GM21390 (cell line): ENCODE data around the gene CES4A.
A peak's percentile ranks its signal among the peaks of the same experiment; 100 is the strongest.

ENCODE experiments used
- ATAC-seq: cut with Tn5 transposase; IDR thresholded peaks from one replicate; pipeline ENCODE4 v1.9.1; 2021; ENCODE audit not compliant: unreplicated experiment

The CES4A gene

DNA sequence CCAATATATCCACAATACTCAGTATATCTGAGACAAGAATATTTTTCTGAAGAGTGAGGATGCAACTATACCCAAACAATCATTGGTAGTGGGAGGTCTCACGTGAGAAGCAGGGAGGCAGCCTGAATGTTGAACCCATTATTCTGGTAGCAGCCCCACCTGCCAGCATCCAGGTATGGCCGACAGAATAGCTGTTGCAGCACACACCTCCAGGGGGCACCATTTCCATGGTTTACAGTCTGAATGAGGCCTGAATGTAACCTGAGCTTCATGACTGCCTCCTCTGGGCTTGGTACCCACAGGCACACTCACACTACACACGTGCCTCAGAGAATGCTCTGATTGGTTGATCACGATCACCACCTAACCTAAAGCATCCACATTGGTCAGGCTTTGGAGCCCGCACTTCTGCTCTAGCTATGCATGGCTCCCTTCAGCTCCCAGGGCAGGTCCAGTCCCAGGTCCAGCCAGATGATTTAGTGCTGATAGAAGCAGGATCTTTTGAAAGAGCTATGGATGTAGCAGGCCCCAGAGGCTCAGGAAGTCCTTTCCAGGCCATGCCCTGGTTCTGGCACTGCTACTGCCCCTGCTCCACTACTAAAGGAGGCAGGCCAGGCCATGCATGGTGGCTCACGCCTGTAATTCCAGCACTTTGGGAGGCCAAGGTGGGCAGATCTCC lies 29.6 kb downstream of the CES4A start:
- ATAC-seq = peak; percentile 85

DNA sequence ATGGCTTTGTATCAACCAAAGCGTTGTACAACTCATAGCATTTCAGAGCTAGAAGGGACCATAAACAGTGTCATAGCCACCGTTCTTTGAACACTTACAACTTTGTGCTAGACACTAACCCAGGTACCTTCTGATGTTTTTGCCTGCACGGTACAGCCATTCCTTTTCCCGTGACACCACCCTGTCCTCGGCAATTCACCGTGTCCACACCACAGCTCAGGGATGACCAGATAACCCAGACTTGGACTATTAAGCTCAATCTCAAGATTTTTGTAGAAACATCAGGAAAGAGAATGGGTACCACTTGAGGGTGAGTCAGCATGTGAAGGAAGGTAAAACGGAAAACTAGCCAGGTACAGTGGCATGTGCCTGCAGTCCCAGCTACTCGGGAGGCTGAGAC lies 30.8 kb downstream of the CES4A start:
- no peak for ATAC-seq

DNA sequence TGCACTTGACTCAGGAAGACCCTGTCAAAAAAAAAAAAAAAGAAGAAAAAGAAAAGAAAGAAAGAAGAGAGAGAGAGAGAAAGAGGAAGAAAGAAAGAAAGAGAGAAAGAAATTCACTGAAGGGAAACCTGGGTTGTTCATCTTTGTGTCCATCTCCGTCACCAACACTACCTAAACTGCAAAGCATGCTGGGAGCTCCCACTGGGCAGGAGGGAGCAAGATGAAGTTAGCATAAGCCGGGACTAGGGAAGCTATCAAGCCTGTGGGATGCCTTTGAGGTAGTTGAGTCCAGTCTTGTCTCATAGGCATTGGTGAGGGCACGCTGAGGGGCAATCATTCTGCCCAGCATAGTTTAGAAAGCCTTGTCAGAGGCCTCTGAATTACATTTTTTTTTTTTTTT lies 32.9 kb downstream of the CES4A start:
- ATAC-seq = no peak

DNA sequence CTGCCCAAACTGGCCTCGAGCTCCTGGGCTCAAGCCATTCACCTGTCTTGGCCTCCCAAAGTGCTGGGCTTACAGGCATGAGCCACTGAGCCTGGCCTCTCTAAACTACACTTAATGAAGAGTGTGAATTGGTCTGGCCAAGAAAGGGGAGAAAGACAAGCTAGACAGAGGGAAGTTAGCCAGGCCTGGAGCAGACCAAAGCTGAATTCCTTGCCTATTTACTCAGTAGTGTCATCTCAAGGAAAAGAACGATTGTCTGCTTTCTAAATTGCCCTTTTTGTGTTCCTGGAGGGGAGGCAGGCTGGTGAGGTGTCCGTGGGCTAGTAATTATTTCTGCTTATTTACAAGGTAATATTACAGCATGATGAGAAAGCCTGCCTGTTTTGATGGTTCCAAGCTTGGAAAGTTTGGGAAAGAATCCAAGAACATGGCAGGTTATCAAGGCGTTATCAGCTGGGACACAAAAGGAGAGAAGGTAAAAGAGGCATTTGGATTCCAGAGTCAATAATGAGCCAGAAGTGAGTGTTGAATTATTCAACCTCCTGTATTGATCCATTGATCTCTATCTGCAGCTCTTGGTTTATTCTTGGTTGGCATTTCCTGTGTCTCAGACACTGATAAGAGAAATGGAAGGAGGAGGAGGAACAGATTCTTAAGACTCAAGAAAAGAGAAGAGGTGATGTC lies 34.3 kb downstream of the CES4A start:
- no peak for ATAC-seq

DNA sequence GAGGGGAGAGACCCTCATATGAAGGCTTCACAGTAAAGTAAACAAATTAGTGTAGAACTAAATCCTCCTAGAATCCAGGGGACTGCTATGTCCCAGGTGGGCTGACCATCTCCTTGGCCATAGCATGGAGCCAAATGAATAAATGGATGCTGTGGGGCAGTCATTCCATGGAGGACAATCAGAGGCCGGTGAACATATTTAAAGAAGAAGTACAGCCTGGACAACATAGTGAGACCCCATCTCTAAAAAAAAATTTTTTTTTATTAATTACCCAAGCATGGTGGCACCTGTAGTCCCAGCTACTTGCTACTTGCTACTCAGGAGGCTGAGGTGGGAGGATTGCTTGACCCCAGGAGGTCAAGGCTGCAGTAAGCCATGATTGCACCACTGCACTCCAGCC lies 35.3 kb downstream of the CES4A start:
- ATAC-seq = no peak

GRCh38 chr16:67024384-67025209 lies 36.2 kb downstream of the CES4A start:
- ATAC-seq = no peak

DNA sequence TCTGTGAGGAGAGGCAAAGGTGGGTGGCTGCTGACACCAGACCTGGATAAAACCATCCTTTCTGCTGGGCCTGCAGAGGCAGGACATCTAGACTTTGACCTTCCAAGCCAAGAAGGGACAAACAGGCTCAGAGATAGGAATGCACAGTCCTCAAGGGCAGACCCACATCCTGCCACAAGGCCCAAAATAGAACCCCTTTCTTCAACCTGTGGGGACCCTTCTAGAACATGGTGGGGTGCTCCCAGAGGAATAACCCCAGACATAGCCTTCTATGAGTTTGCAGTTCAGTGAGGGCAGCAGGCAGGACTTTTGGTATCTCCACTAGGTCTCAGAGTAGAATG lies 36.8 kb downstream of the CES4A start:
- ATAC-seq = no peak

DNA sequence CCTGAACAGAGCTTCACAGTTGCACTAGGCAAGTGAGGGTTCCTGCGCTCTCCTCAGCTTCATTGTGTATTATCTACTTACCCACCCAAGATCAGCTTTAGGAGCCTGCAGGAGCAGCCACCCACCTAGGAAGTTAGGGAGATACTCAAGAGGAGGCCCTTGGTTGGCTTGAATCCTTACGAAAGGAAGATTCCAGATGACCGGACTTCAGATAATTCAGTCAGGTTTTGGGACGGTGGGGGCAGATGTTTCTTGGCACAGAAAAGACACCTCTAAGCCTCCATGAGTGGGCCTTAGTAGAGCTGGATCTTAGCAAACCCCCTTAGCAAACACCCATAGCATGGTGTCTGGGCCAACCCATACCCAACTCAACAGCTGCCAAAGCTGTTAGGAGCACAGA lies 38.2 kb downstream of the CES4A start:
- ATAC-seq = no peak

- no peak for ATAC-seq
These were observed 38.7 kb downstream of the CES4A start for GRCh38 chr16:67027046-67027445.

DNA sequence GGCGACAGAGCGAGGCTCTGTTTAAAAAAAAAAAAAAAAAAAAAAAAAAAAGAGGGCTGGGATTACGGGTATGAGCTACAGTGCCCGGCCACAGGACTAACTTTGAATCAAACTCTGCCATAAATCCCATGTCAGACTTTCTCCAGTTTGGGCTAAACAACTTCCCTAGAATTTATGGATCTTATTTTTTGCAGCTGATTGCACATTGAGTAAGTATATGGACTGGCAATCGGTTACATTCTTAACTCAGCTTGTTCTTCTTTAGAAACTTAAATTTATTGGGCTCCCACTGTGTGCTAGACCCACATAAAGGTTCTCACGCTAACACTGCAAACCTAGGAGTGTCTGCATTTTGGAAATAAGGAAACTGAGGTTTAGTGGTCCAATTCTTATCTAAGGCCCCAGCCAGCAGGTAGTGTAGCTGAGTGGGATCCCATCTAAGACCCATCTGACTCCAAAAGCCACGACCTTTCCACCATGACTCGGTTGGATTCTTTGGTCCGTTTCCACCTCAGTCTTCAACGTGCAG lies 39.8 kb downstream of the CES4A start:
- ATAC-seq = no peak

GRCh38 chr16:67028696-67029253 lies 40.4 kb downstream of the CES4A start, which contains the start of gene CBFB:
TSS of gene CBFB (plus strand) at chr16:67029149. CDS start at chr16:67029408, 259 bp downstream.
- ATAC-seq = peak; percentile 64

DNA sequence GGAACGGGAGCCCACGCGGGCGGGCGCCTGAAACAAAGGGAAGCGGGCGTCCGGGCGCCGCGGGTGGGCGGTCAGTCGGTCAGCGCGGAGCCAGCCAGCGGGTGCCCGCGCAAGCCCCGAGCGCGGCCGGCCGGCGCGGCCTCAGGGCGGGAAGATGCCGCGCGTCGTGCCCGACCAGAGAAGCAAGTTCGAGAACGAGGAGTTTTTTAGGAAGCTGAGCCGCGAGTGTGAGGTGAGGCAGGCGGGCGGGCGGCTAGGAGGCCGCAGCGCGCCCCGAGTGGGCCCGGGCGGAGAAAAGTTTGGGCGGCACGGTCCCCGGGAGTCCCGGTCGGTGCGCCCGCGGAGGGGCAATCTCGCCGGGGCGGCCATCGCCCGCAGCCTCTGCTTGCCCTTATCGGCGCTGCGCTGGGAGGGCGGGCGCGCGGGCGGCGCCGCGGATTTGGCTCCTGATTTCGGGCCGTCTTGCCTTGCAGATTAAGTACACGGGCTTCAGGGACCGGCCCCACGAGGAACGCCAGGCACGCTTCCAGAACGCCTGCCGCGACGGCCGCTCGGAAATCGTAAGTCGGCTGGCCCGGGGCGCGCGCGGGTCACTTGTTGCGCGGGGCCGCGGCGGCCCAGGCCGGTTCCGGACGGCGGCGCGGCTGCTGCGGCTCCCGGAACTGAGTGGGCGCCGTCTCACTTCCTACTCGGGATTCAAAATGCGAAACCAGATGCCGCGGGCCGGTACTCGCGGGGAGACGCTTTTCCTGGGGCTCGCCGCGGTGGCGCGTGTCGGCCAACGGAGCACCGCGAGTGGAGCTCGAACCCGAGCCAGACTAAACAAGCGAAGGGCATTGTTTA lies 41.1 kb downstream of the CES4A start:
- ATAC-seq = peak; percentile 40

DNA sequence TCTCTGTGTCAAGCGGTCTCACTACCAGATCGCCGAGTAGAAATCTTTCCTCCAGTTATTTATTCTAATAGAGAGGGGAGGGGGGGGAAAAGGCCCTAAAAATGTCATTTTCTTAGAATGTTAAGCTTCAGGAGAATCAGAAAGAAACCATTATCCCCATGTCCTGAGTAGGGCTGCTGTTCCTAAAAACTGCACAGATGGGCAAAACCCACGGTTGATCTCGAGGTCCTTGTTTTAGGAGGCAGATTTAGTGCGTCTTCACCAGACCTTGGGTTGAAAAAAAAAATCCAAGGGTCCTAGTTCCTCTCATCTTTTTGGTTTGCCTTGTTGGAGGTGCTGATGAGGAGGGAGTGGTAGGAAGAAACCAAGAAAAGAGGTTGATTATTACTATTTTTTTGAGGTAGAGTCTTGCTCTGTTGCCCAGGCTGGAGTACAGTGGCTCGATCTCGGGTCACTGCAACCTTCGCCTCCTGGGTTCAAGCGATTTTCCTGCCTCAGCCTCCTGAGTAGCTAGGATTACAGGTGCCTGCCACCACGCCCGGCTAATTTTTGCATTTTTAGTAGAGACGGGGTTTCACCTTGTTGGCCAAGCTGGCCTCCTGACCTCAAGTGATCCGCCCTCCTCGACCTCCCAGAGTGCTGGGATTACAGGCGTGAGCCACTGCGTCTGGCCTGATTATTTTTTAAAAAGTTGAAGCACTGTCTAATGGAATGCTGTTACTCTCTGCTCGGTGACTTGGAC lies 42.0 kb downstream of the CES4A start:
- ATAC-seq = no peak

DNA sequence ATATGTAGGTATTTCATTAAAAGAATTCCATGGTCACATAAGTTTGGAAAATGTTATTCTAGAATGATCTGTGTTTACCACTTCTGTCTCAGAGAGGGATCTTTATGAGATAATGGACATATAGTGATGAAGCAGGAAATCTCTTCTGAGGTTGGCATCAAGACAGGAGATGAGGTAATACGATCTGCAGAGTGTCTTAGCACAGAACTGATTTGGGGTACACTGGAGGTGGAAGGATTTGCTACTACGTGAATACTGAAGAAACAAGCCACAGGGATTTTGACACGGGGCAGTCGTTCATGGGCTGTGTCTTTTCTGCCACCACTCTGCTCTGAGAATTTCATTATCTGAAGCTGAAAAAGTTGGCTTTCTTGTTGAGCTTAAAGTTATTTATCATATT lies 46.1 kb downstream of the CES4A start:
- ATAC-seq = no peak

DNA sequence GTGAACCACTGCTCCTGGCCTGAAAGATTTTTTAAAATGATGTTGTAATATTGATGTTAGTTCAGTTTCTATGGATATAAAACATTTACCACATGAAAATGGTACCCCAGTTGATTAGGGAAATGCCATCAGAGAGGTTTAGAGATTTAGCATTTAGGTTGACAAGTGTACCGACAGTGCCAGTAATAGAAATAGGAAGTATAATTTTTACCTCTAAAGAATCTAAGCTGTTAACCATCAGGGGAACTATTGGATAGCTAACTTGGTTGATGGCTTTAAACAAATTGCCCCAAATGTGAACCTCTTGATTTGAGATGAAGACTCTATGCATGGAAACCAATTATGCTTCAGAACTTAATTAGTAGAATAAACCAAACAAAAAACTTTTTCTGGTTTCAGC lies 47.0 kb downstream of the CES4A start:
- ATAC-seq = no peak

DNA sequence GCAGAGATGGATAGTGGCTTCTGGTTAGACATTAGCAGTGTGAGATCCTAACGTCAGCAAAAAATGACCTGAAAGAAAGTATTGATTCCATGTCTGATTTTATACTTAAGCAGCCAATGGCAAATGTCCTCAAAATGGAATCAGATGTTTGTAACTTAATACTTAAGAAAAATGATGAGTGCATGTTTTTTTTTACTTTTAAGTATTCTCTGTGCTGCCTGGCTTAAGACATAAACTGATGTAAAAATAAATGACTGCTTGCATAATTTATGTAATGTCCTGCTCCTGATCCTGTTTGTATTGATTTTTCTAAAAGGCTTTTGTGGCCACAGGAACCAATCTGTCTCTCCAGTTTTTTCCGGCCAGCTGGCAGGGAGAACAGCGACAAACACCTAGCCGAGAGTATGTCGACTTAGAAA lies 47.9 kb downstream of the CES4A start:
- ATAC-seq = no peak

GRCh38 chr16:67039260-67040020 lies 51.1 kb downstream of the CES4A start:
- no peak for ATAC-seq

- ATAC-seq = no peak
These were observed 51.8 kb downstream of the CES4A start for GRCh38 chr16:67040166-67040565.

DNA sequence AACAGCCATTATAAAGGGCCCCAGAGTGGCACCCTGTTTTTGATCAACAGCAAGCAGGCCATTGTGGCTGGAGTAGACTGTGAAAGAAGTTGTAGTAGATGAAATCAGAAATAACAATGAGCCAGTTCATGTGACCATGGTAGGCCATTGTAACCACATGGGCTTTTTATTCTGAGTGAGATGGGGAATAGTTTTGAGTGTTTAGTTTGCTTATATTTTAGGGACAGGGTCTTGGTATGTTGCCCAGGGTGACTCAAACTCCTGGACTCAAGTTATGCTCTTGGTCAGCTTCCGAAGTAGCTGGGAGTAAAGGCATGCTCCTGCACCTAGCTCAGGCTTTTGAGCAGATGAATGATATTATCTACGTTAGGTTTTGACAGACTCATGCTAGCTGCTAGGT lies 52.5 kb downstream of the CES4A start:
- ATAC-seq = no peak
